T follicular helper cell (primary cell): ENCODE results near the gene SLC25A28.
"Not testable (repeated sequence)": the region's sequence is repeated elsewhere in the genome, so short reads cannot be mapped to it uniquely, and the experiment has no call there.

Experiments
- DNase-seq: peaks from one replicate; pipeline ENCODE4 v3.0.0-alpha.2; 2020; ENCODE audit warnings: low read depth

SLC25A28 gene

DNA sequence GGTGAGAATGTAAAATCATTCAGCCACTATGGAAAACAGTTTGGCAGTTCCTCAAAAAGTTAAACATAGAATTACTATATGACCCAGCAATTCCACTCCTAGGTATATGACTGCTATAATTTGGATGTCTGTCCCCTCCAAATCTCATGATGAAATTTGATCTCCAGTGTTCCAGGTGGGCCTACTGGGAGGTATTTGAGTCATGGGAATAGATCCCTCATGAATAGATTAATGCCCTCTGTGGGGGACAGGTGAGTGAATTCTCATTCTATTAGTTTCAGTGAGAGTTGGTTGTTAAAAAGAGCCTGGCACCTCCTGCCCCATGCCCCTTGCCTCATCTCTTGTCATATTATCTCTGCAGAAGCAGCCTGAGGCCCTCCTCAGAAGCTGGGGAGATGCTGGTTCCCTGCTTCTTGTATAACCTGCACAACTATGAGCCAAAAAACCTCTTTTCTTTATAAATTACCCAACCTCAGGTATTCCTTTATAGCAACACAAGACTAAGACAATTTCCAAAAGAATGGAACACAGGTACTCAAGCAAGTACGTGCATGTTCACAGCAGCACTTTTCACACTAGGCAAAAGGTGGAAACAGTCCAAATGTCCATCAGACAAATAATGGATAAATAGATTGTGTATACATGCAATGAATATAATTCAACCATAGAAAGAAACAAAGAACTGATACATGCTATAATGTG is 8.8 kb upstream of the SLC25A28 start:
- no peak for DNase-seq

DNA sequence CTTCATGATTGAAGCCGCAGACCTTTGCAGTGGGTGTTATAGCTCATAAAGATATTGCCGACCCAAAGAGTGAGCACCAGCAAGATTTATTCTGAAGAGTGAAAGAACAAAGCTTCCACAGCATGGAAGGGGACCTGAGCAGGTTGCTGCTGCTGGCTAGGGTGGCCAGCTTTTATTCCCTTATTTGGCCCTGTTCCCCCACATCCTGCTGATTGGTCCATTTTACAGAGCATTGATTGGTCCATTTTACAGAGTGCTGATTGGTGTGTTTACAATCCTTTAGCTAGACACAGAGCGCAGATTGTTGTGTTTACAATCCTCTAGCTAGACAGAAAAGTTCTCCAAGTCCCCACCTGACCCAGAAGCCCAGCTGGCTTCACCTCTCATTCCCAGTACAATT is 4.9 kb upstream of the SLC25A28 start:
- not testable (repeated sequence) for DNase-seq

DNA sequence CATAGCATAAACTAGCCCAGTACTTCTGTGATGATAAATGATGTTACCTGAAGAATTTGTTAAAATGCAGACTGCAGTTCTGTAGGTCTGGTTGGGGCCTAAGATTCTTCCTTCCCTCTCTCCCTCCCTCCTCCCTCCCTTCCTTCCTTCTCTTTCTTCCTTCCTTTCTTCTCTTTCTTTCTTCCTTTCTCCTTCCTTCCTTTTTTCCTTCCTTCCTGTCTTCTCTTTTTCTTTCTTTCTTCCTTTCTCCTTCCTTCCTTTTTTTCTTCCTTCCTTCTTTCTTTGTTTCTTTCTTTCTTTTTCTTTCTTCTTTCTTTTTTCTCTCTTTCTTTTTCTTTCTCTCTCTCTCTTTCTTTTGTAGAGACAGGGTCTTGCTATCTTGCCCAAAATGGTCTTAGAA is 3.7 kb upstream of the SLC25A28 start:
- no peak for DNase-seq

- no peak for DNase-seq
These were observed 1.4 kb upstream of the SLC25A28 start for GRCh38 chr10:99621454-99622251.

DNA sequence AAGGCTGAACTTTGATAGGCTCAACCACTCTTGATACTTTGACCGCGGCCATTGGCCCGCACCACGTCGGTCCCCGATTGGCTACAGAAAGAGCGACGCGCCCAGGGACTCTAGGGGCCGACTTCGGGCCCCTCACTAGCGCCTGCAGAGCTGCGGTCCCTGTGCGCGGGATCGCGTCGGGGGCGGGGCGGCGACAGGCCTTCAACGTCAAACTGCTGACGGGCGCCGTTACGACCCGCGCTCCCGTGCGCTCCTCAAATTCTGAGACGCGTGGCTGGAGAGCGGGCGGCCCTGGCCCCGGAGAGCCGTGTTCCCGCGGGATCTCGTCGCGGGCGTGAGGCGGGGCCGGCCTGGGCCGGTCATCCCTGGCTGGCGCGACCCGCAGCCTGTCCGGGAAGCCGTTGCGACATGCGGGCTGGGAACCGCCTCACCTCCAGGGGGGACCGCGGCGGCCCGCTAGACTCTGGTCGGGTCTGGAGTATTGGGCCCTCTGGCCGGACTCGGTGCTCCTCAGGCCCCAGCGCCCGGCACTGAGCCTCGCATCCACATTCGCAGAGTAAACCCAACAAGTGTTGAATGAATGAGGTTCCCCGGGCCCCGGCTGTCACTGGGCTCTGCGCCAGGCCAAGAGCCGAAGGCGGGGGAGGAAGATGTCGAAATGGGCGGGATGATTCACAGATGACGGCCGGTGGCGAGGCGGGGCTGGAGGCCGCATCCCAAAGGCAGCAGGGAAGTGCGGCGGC is 643 bp upstream of the SLC25A28 start:
- DNase-seq = peak; percentile 90

DNA sequence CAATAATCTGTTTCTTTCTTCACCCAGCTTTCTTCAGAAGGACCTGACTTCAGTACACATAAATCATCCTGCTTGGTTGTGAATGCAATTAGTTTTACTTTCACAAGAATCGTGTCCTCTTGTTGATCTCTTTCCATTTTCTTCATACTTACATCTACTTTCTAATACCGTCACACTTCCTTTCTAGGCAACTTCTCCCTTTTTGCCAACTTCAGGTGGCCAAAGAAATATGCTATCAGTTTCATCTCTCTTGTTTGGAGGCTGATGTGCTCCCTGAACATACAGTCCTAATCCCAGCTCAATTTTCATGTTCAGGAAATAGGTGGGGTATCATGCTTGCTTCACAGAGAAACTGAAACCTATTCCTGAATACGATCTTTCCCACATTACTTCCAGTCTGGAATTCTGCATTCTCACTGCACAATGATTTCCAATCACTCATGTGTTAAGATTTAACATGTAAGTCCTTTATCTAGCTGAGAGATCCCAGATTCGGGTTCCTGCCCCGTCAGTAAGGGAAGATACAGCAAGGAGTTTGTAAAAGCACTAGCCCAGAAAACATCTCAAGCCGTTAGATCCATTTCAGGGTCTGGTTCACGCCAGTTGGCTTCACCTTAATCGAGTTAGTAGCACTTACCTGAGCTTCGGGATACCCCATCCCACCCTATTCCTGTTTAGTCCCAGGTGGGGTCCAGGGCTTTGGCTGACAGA is 994 bp downstream of the SLC25A28 start:
- DNase-seq = no peak

DNA sequence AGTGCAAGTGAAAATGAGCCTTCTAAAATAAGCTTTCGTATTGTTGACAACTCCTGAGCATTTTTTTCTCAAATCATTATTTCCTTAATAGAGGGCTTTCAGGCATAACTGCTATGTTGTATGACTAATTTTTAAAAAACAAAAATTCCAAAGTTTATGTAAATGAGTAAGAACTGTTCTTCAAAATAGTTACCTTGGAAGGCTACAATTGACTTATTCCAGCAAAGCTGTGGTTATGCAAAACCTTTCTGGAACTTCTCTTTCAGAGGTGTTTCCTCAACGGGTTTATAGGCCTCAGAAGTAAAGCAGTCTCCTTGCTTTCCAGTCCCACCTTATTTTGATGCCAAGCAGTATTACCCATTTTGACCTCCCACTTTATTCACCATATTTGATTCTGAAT is 2.5 kb downstream of the SLC25A28 start:
- no peak for DNase-seq

DNA sequence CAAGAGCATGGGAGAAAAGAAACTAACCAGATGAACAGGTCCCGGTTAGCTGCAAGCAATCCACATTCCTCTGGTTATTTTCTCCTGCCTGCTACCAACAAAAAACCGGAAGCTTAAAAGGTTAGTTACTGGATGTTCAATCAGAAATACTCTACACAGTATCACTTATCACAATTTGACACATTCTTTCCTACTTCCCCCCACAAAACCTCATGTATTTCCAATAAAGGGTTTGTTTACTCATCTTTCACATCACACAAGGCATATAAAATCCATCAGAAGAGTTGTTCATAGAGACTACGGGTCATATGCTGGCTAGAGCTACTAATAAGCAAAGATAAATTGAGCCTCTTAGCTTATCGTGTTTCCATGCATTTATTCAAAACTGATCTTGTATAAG is 4.8 kb downstream of the SLC25A28 start:
- no peak for DNase-seq

GRCh38 chr10:99612167-99612831 is 7.9 kb downstream of the SLC25A28 start:
- DNase-seq = no peak

GRCh38 chr10:99611326-99611725 is 8.9 kb downstream of the SLC25A28 start:
- no peak for DNase-seq

DNA sequence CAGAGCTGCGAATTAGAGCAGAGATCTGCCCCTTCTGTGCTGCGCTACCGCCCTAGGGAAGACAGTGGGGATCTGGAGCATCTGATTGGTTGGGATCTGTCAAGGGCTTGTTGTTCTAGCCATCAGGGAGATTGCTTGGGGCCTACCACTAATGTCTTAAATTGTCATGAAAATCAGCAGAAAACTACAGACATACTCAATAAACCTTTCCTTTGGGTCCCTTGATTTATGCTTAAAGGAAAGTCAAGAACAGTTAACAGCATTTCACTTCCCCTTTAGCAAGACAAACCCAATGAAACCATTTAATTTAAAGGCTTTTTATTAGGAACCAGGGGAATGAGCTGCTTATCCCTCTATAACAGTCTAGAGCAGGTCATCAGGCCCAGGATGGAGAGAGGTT is 10.0 kb downstream of the SLC25A28 start:
- no peak for DNase-seq

- no peak for DNase-seq
These were observed 11.1 kb downstream of the SLC25A28 start for GRCh38 chr10:99609186-99609585.

GRCh38 chr10:99605351-99605750 is 14.9 kb downstream of the SLC25A28 start:
- no peak for DNase-seq

DNA sequence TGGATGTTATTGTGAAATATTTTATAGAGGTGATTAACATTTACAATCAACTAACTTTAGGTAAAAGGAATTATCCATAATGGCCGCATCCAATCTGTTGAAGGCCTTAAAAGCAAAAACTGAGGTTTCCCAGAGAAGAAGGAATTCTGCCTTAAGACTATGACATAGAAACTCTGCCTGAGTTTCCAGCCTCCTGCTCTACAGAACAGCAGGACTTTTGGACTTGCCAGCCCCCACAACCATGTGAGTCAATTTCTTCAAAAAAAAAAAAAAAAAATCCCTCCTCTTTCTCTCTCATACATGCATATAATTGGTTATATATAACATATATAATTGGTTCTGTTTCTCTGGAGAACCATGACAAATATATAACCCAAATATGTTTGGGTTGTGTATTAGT is 15.4 kb downstream of the SLC25A28 start:
- DNase-seq = no peak

- no peak for DNase-seq
These were observed 21.3 kb downstream of the SLC25A28 start for GRCh38 chr10:99598781-99599509.

- DNase-seq = no peak
These were observed 22.2 kb downstream of the SLC25A28 start for GRCh38 chr10:99598011-99598410.

DNA sequence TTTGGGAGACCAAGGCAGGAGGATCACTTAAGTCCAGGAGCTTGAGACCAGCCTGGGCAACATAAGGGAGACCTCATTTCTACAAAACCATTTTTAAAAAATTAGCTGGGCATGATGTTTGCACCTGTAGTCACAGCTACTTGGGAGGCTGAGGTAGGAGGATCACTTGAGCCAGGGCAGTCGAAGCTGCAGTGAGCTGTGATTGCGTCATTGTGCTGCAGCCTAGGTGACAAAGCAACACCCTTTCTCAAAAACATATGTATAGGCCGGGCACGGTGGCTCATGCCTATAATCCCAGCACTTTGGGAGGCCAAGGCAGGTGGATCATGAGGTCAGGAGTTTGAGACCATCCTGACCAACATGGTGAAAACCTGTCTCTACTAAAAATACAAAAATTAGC is 23.5 kb downstream of the SLC25A28 start:
- not testable (repeated sequence) for DNase-seq

GRCh38 chr10:99595770-99596465 is 24.3 kb downstream of the SLC25A28 start:
- DNase-seq = no peak

GRCh38 chr10:99595236-99595635 is 25.0 kb downstream of the SLC25A28 start:
- no peak for DNase-seq

- no peak for DNase-seq
These were observed 26.9 kb downstream of the SLC25A28 start for GRCh38 chr10:99593312-99593711.
